ENCODE data around the gene PTPRN2. TPM values are rescaled to one million over a fixed set of nuclear protein-coding genes. Genes with fewer than 3 reads are reported as not detected.

PTPRN2 gene
- total and polyA plus RNA-seq, 2 of the 8 experiments (the other 6 are each of a cell fraction or from before 2014, with no cell fraction given): 2.6 to 4.5 TPM

- 80% methylated on average over 13 of the region's 13 CpGs; no CpG with 5 or more reads in 1 of the 2 experiments for WGBS, 2 experiments (ENCODE audit: extremely low coverage in 1 of 2, insufficient coverage in 1 of 2, insufficient read length in 1 of 2, insufficient replicate concordance in 2 of 2, low coverage in 1 of 2, low lambda C conversion rate in 2 of 2, missing lambda C conversion rate in 1 of 2)
- peaks cover 3 to 12% of the 10 kb centered on the region in 2 experiments for H4K20me1 ChIP-seq (replicated peaks in 1 of 2; ENCODE audit: control insufficient read depth in 1 of 2, insufficient read depth in 2 of 2, low read length in 2 of 2)
- no peak overlapping the region for H4K5ac ChIP-seq (ENCODE audit: insufficient read length, low read depth, low read length)
- H3K9ac ChIP-seq (replicated peaks in 1 of 4; ENCODE audit: extremely low read depth in 1 of 4, low read depth in 3 of 4, low read length in 3 of 4): no peak overlapping the region
- CTCF ChIA-PET (ENCODE audit: partially characterized antibody): no interaction called here
- no peak overlapping the region for H3K4me2 ChIP-seq (ENCODE audit: insufficient read depth in 1 of 2, low read depth in 2 of 2, low read length in 2 of 2)
- H2AFZ ChIP-seq (ENCODE audit: low read length): no peak overlapping the region
- no peak overlapping the region for H2BK120ac ChIP-seq (replicated peaks; ENCODE audit: low read depth, low read length)
- H3K4me3 ChIP-seq (ENCODE audit: extremely low read depth in 1 of 4, insufficient read depth in 2 of 4, low read depth in 3 of 4, low read length in 4 of 4): no peak overlapping the region
- DNase-seq (ENCODE audit: low read depth in 1 of 2, low spot score in 2 of 2) (no peak), FAIRE-seq (no peak)
- no peak overlapping the region for H2BK5ac ChIP-seq (ENCODE audit: low read depth, low read length)
- H3K27me3 ChIP-seq (replicated peaks in 1 of 4; ENCODE audit: control insufficient read depth in 3 of 4, extremely low read depth in 1 of 4, insufficient read depth in 3 of 4, low read length in 3 of 4): peaks cover 40 to 94% (median 83%) of the 10 kb centered on the region in 4 experiments
- H3K23me2 ChIP-seq (ENCODE audit: low read depth, low read length): no peaks in the 10 kb centered on the region
- no peaks in the 10 kb centered on the region for H3K79me1 ChIP-seq (ENCODE audit: low read depth, low read length)
- no peak overlapping the region for H3K14ac ChIP-seq (ENCODE audit: insufficient read length)
- no peak overlapping the region for H3K18ac ChIP-seq (ENCODE audit: extremely low read depth, low read length)
- no peak for TF ChIP-seq KDM4A (IDR thresholded peaks at IDR 0.05; ENCODE audit: low read depth, low read length, severe bottlenecking)
- no peak for TF ChIP-seq ATF3 (IDR thresholded peaks at IDR 0.05; ENCODE audit: insufficient read depth, low read depth, low read length)
- no peaks in the 10 kb centered on the region for H3K79me2 ChIP-seq (ENCODE audit: control insufficient read depth in 1 of 2, insufficient read depth in 2 of 2, low read length in 2 of 2)
- no peak overlapping the region for H2BK12ac ChIP-seq (ENCODE audit: low read depth, low read length)
- no peak overlapping the region for H3K23ac ChIP-seq (ENCODE audit: insufficient read length)
- no peak overlapping the region for H2BK15ac ChIP-seq (ENCODE audit: low read length)
- no peak overlapping the region for H3K4ac ChIP-seq (replicated peaks; ENCODE audit: insufficient read length, low read depth, low read length)
- no peak overlapping the region for H4K91ac ChIP-seq (replicated peaks; ENCODE audit: insufficient read length, low read length)
- H2BK20ac ChIP-seq (ENCODE audit: low read length): no peak overlapping the region
- H3K56ac ChIP-seq (replicated peaks; ENCODE audit: insufficient read length, low read depth, low read length): no peak overlapping the region
- H3K36me3 ChIP-seq (ENCODE audit: control insufficient read depth in 2 of 4, insufficient read depth in 4 of 4, low read length in 3 of 4): no peaks in the 10 kb centered on the region; a peak in 1 of 8 replicates
- peaks cover 0 to 10% of the 10 kb centered on the region in 2 experiments; a peak in 1 of 4 replicates for H3K9me3 ChIP-seq (ENCODE audit: insufficient read depth in 2 of 2, low read depth in 1 of 2, low read length in 1 of 2)
- H3K27ac ChIP-seq (ENCODE audit: low read depth, low read length): no peak overlapping the region
- no peak overlapping the region for H4K8ac ChIP-seq (ENCODE audit: extremely low read depth, insufficient read depth, low read length)
- POLR2A ChIA-PET (ENCODE audit: partially characterized antibody): no interaction called here
- no peak overlapping the region for H2AK5ac ChIP-seq (ENCODE audit: low read depth, low read length)
- no peaks in the 10 kb centered on the region for H3K4me1 ChIP-seq (replicated peaks in 1 of 4; ENCODE audit: control insufficient read depth in 3 of 4, insufficient read depth in 4 of 4, low read length in 3 of 4)
Observed at GRCh38 chr7:157590526-157590925, 997.1 kb downstream of the PTPRN2 start.

All from H1 (cell line).